CD14-positive monocyte (primary cell): Measurements from ENCODE around the gene MRO. TPM values are rescaled to one million over a fixed set of nuclear protein-coding genes. Genes with fewer than 3 reads are reported as not detected.

ENCODE experiments used
- DNase-seq, 3 donors: peaks; one replicate each; pipeline ENCODE4 v3.0.0-alpha.2; 2011 to 2022
- H2AFZ ChIP-seq: 2 replicates; pipeline ENCODE4 v1.6.0; 2012; ENCODE audit warnings: mild to moderate bottlenecking, low read depth, low read length, inconsistent platforms; ENCODE audit not compliant: insufficient read depth, poor library complexity, severe bottlenecking
- H3K27ac ChIP-seq, 2 donors: 1 replicate in 1 of 2; 2 replicates in 1 of 2; pipeline ENCODE4 v1.5.1; 2012 to 2013; ENCODE audit warnings: low read length in 2 of 2, control low read depth in 1 of 2, inconsistent platforms in 1 of 2, low read depth in 1 of 2, mild to moderate bottlenecking in 1 of 2
- H3K27me3 ChIP-seq, 2 donors: one replicate each; pipeline versions ENCODE4 v1.6.0 to v1.6.1; 2011 to 2013; ENCODE audit warnings: low read length in 2 of 2; ENCODE audit not compliant: control insufficient read depth in 2 of 2, insufficient read depth in 2 of 2
- H3K36me3 ChIP-seq, 2 donors: replicated peaks in 1 of 2; 1 replicate in 1 of 2; 2 replicates in 1 of 2; pipeline versions ENCODE4 v1.5.1 to v1.6.1; 2012 to 2013; ENCODE audit warnings: low read length in 2 of 2, control low read depth in 1 of 2, inconsistent platforms in 1 of 2, mild to moderate bottlenecking in 1 of 2; ENCODE audit not compliant: insufficient read depth in 2 of 2, control insufficient read depth in 1 of 2
- H3K4me1 ChIP-seq, 2 donors: 1 replicate in 1 of 2; 2 replicates in 1 of 2; pipeline versions ENCODE4 v1.5.1 to v1.6.1; 2012 to 2013; ENCODE audit warnings: low read length in 2 of 2, control low read depth in 1 of 2, inconsistent platforms in 1 of 2, mild to moderate bottlenecking in 1 of 2, moderate library complexity in 1 of 2; ENCODE audit not compliant: insufficient read depth in 2 of 2, control insufficient read depth in 1 of 2
- H3K4me2 ChIP-seq: replicated peaks from 2 replicates; pipeline ENCODE3; 2012; ENCODE audit warnings: low read length, moderate library complexity, mild to moderate bottlenecking; ENCODE audit not compliant: poor library complexity, severe bottlenecking; ENCODE audit errors: extremely low read depth
- H3K4me3 ChIP-seq, 3 experiments: fragments of 200-600 bp in 1 of 3; sonication (generic) in 1 of 3; replicated peaks in 1 of 3; 1 replicate in 2 of 3; 2 replicates in 1 of 3; pipeline ENCODE4 v1.5.1; 2011 to 2013; ENCODE audit warnings: low read length in 3 of 3, mild to moderate bottlenecking in 3 of 3, control low read depth in 2 of 3, low read depth in 2 of 3, inconsistent platforms in 1 of 3, moderate library complexity in 1 of 3
- H3K79me2 ChIP-seq: 2 replicates; pipeline ENCODE4 v1.6.0; 2012; ENCODE audit warnings: mild to moderate bottlenecking, control low read depth, inconsistent platforms, low read length, moderate library complexity; ENCODE audit not compliant: insufficient read depth
- H3K9ac ChIP-seq: 2 replicates; pipeline ENCODE4 v1.6.0; 2017; ENCODE audit warnings: low read length, mild to moderate bottlenecking; ENCODE audit not compliant: insufficient read depth, poor library complexity, severe bottlenecking
- H3K9me3 ChIP-seq, 2 donors: replicated peaks in 1 of 2; 1 replicate in 1 of 2; 2 replicates in 1 of 2; pipeline versions ENCODE4 v1.5.1 to v1.6.1; 2012 to 2013; ENCODE audit warnings: low read length in 2 of 2, control low read depth in 1 of 2; ENCODE audit not compliant: control insufficient read depth in 1 of 2, insufficient read depth in 1 of 2
- H4K20me1 ChIP-seq: 2 replicates; pipeline ENCODE4 v1.6.0; 2012; ENCODE audit warnings: mild to moderate bottlenecking, low read length, control low read depth, moderate library complexity; ENCODE audit not compliant: insufficient read depth
- H3K27ac Mint-ChIP-seq, 7 donors: one replicate each; pipeline ENCODE4 v1.8.0; 2020; ENCODE audit warnings: mild to moderate bottlenecking in 7 of 7, mixed read lengths in 7 of 7, moderate library complexity in 6 of 7, inconsistent platforms in 2 of 7
- H3K27me3 Mint-ChIP-seq, 3 donors: one replicate each; pipeline ENCODE4 v1.8.0; 2021 to 2022; ENCODE audit warnings: low read depth in 3 of 3, mild to moderate bottlenecking in 3 of 3, mixed read lengths in 3 of 3, moderate library complexity in 3 of 3, inconsistent platforms in 1 of 3
- H3K36me3 Mint-ChIP-seq, 2 donors: one replicate each; pipeline ENCODE4 v1.8.0; 2020; ENCODE audit warnings: mixed read lengths in 2 of 2, inconsistent platforms in 1 of 2, mild to moderate bottlenecking in 1 of 2
- H3K4me1 Mint-ChIP-seq: one replicate; pipeline ENCODE4 v1.8.0; 2020; ENCODE audit warnings: mild to moderate bottlenecking, mixed read lengths
- H3K4me3 Mint-ChIP-seq, 2 donors: one replicate each; pipeline ENCODE4 v1.8.0; 2020; ENCODE audit warnings: mild to moderate bottlenecking in 2 of 2, mixed read lengths in 2 of 2, moderate library complexity in 1 of 2
- H3K9me3 Mint-ChIP-seq, 7 donors: one replicate each; pipeline ENCODE4 v1.8.0; 2020 to 2022; ENCODE audit warnings: mixed read lengths in 7 of 7, mild to moderate bottlenecking in 6 of 7, moderate library complexity in 6 of 7, inconsistent platforms in 2 of 7
- CTCF ChIP-seq: fragments of 200-600 bp; IDR thresholded peaks from one replicate; pipeline ENCODE4 v1.8.0; 2022; ENCODE audit warnings: antibody characterized with exemption, mild to moderate bottlenecking
- WGBS: methylation state at CpG from one replicate; pipeline ENCODE4 v1.1.5; 2013; ENCODE audit warnings: missing lambda C conversion rate; ENCODE audit not compliant: insufficient coverage; 5-methylcytosine and 5-hydroxymethylcytosine counted together
- intact Hi-C, 2 donors: fragments of 100-400 bp; cut with micrococcal nuclease; formaldehyde crosslinking; loops; one replicate each; pipeline versions ENCODE4 v1.15.0 to v1.15.1; 2023
- polyA plus RNA-seq, 3 donors: library from polyadenylated mRNA; depleted of rRNA in 1 of 3; unstranded in 2 of 3; stranded (reverse) in 1 of 3; fragments of 300-500 nt in 2 of 3; fragments of >200 nt in 1 of 3; fragmentation: Illumina TruSeq in 2 of 3; gene quantifications; 1 replicate in 2 of 3; 2 replicates in 1 of 3; pipeline ENCODE4 v1.2.3, GENCODE V29; 2012 to 2021

MRO gene
- polyA plus RNA-seq, 3 donors: 0.01 TPM; not detected in 2

GRCh38 chr18:50788284-50788683 lies 31.5 kb downstream of the MRO start:
- Histone ChIP-seq H3K36me3 (no peaks in the 10 kb centered on the region), H3K27me3 (no peaks in the 10 kb centered on the region), H3K27ac (no peak overlapping the region), H4K20me1 (no peaks in the 10 kb centered on the region), H2AFZ (no peak overlapping the region), H3K4me3 (no peak overlapping the region), H3K79me2 (no peaks in the 10 kb centered on the region), H3K9ac (no peak overlapping the region), H3K9me3 (no peaks in the 10 kb centered on the region), H3K4me2 (no peak overlapping the region), H3K4me1 (no peaks in the 10 kb centered on the region)
- peak overlapping the region in 2 of 7 donors; percentile 57 to 75 for H3K27ac Mint-ChIP-seq
- peaks cover 4 to 15% (median 8%) of the 10 kb centered on the region in 3 donors for H3K27me3 Mint-ChIP-seq
- no peaks in the 10 kb centered on the region for H3K36me3 Mint-ChIP-seq
- WGBS: 86% methylated on average over 4 of the region's 6 CpGs
- no peak overlapping the region for H3K4me3 Mint-ChIP-seq
- H3K4me1 Mint-ChIP-seq: no peaks in the 10 kb centered on the region
- intact Hi-C loops: no loop called here
- no peak for TF ChIP-seq CTCF
- DNase-seq: no peak
- peaks cover 0 to 2% (median 0%) of the 10 kb centered on the region in 7 donors for H3K9me3 Mint-ChIP-seq

- no peak overlapping the region for H3K27ac Mint-ChIP-seq
- intact Hi-C loops: no loop called here
- H3K9me3 Mint-ChIP-seq: peaks cover 0 to 3% (median 0%) of the 10 kb centered on the region in 7 donors
- DNase-seq: no peak
- H3K27me3 Mint-ChIP-seq: peaks cover 7 to 20% (median 8%) of the 10 kb centered on the region in 3 donors
- Histone ChIP-seq H2AFZ (no peak overlapping the region), H3K79me2 (no peaks in the 10 kb centered on the region), H3K27me3 (no peaks in the 10 kb centered on the region), H3K27ac (no peak overlapping the region), H3K4me2 (no peak overlapping the region), H4K20me1 (no peaks in the 10 kb centered on the region), H3K4me3 (no peak overlapping the region), H3K9me3 (no peaks in the 10 kb centered on the region), H3K36me3 (no peaks in the 10 kb centered on the region), H3K4me1 (no peaks in the 10 kb centered on the region), H3K9ac (no peak overlapping the region)
- no peak for TF ChIP-seq CTCF
- 88% methylated on average over 1 of the region's 3 CpGs for WGBS
- no peak overlapping the region for H3K4me3 Mint-ChIP-seq
- no peaks in the 10 kb centered on the region for H3K36me3 Mint-ChIP-seq
- no peaks in the 10 kb centered on the region for H3K4me1 Mint-ChIP-seq
Measured at GRCh38 chr18:50786864-50787263, 33.0 kb downstream of the MRO start.
